Pulmonary artery endothelial cell (primary cell): ENCODE measurements around the gene TLDC2. TPM values are rescaled to one million over a fixed set of nuclear protein-coding genes. Genes with fewer than 3 reads are reported as not detected.

ENCODE experiments used
- total RNA-seq: library from RNA; depleted of rRNA; stranded (reverse); fragments of >200 nt; gene quantifications from 2 replicates; pipeline ENCODE4 v1.2.3, GENCODE V29; 2014

Gene TLDC2
- total RNA-seq, 1 donor from 2014 or later = not detected

Other genes with a start within 250 kb of the TLDC2 start
- gene SLA2, start 229.9 kb upstream of the TLDC2 start, total RNA-seq = not detected in 2 replicates
- gene NDRG3, start 130.0 kb upstream of the TLDC2 start, total RNA-seq = 18.2 and 21.4 TPM in 2 replicates
- 20.6 and 32.2 TPM in 2 replicates for gene DSN1, start 102.4 kb upstream of the TLDC2 start, total RNA-seq
- 19.9 and 32.0 TPM in 2 replicates for gene SAMHD1, start 75.6 kb downstream of the TLDC2 start, total RNA-seq
- gene RBL1, start 219.9 kb downstream of the TLDC2 start, total RNA-seq = 13.1 and 14.3 TPM in 2 replicates